ENCODE data around the gene MAST4. TPM values are rescaled to one million over a fixed set of nuclear protein-coding genes. Genes with fewer than 3 reads are reported as not detected.

MAST4 gene
- total and polyA plus RNA-seq, 2 of the 13 experiments (the other 11 are each of a cell fraction or from before 2014, with no cell fraction given) = 3.4 to 3.7 TPM

DNA sequence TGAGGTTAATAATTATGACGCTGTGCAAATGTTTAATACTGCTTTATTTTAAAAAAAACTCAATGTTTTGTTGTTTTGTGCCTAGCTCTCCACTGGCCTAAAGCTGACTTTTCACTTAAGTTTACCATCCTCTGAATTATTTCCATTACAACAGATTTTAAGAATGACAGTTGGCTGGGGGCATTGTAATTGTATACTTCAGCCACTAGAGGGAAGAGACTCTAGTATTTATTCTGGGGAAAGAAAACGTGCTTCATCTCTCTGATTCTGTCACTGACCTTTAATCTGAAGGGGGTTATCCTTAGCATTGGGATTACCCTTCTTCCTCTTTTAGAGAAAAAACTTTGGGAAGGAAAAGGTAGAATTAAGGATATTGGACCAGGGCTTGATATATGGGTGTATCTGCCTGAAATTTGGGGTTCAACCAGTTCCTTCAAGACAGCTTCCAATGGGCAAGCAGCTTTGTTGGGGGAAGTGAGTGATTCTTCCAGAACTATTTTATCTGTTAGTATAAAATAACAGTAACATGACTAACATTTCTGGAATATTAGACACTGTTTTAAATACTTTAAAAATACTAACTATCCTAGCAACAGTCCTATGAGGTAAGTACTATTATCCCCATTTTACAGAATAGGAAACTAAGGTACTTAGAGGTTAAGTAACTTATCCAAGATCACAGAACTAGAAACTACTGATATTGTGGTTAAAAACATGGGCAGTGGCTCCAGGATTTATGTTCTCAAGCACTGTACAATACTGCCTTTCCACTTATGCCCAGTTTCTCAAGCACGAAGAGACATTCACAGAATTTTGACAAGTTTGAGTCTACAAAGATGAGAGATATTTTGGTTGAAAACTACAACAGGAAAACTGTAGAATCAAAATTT is 392.0 kb downstream of the MAST4 start (continued):
- TF ChIP-seq ZNF790 (CRISPR knock-in tag; IDR thresholded peaks at IDR 0.05; ENCODE audit: borderline replicate concordance) = no peak
- peak; percentile 65; the same call in 1 of the 2 replicates for TF ChIP-seq ZNF629 (CRISPR knock-in tag; conservative IDR thresholded peaks at IDR 0.05)
- no peak for TF ChIP-seq SRY (CRISPR knock-in tag; IDR thresholded peaks at IDR 0.05)
- TF ChIP-seq, protein P1, sequence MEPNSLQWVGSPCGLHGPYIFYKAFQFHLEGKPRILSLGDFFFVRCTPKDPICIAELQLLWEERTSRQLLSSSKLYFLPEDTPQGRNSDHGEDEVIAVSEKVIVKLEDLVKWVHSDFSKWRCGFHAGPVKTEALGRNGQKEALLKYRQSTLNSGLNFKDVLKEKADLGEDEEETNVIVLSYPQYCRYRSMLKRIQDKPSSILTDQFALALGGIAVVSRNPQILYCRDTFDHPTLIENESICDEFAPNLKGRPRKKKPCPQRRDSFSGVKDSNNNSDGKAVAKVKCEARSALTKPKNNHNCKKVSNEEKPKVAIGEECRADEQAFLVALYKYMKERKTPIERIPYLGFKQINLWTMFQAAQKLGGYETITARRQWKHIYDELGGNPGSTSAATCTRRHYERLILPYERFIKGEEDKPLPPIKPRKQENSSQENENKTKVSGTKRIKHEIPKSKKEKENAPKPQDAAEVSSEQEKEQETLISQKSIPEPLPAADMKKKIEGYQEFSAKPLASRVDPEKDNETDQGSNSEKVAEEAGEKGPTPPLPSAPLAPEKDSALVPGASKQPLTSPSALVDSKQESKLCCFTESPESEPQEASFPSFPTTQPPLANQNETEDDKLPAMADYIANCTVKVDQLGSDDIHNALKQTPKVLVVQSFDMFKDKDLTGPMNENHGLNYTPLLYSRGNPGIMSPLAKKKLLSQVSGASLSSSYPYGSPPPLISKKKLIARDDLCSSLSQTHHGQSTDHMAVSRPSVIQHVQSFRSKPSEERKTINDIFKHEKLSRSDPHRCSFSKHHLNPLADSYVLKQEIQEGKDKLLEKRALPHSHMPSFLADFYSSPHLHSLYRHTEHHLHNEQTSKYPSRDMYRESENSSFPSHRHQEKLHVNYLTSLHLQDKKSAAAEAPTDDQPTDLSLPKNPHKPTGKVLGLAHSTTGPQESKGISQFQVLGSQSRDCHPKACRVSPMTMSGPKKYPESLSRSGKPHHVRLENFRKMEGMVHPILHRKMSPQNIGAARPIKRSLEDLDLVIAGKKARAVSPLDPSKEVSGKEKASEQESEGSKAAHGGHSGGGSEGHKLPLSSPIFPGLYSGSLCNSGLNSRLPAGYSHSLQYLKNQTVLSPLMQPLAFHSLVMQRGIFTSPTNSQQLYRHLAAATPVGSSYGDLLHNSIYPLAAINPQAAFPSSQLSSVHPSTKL (CRISPR knock-in tag; IDR thresholded peaks at IDR 0.05) = peak; percentile 36; the same call in 1 of the 2 replicates
- TF ChIP-seq, protein P2, sequence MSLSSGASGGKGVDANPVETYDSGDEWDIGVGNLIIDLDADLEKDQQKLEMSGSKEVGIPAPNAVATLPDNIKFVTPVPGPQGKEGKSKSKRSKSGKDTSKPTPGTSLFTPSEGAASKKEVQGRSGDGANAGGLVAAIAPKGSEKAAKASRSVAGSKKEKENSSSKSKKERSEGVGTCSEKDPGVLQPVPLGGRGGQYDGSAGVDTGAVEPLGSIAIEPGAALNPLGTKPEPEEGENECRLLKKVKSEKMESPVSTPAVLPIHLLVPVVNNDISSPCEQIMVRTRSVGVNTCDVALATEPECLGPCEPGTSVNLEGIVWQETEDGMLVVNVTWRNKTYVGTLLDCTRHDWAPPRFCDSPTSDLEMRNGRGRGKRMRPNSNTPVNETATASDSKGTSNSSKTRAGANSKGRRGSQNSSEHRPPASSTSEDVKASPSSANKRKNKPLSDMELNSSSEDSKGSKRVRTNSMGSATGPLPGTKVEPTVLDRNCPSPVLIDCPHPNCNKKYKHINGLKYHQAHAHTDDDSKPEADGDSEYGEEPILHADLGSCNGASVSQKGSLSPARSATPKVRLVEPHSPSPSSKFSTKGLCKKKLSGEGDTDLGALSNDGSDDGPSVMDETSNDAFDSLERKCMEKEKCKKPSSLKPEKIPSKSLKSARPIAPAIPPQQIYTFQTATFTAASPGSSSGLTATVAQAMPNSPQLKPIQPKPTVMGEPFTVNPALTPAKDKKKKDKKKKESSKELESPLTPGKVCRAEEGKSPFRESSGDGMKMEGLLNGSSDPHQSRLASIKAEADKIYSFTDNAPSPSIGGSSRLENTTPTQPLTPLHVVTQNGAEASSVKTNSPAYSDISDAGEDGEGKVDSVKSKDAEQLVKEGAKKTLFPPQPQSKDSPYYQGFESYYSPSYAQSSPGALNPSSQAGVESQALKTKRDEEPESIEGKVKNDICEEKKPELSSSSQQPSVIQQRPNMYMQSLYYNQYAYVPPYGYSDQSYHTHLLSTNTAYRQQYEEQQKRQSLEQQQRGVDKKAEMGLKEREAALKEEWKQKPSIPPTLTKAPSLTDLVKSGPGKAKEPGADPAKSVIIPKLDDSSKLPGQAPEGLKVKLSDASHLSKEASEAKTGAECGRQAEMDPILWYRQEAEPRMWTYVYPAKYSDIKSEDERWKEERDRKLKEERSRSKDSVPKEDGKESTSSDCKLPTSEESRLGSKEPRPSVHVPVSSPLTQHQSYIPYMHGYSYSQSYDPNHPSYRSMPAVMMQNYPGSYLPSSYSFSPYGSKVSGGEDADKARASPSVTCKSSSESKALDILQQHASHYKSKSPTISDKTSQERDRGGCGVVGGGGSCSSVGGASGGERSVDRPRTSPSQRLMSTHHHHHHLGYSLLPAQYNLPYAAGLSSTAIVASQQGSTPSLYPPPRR (CRISPR knock-in tag; IDR thresholded peaks at IDR 0.05; ENCODE audit: borderline replicate concordance) = no peak
- peak; percentile 68; the same call in 1 of the 2 replicates for TF ChIP-seq SMC3 (IDR thresholded peaks at IDR 0.05; ENCODE audit: low read length)

Data from HepG2 (cell line).